Measurements from ENCODE around the gene PAPPA. TPM values are rescaled to one million over a fixed set of nuclear protein-coding genes. Genes with fewer than 3 reads are reported as not detected.

Gene PAPPA
- total RNA-seq, 4 donors from 2014 or later = 9.6 to 35.3 (median 14.9) TPM

DNA sequence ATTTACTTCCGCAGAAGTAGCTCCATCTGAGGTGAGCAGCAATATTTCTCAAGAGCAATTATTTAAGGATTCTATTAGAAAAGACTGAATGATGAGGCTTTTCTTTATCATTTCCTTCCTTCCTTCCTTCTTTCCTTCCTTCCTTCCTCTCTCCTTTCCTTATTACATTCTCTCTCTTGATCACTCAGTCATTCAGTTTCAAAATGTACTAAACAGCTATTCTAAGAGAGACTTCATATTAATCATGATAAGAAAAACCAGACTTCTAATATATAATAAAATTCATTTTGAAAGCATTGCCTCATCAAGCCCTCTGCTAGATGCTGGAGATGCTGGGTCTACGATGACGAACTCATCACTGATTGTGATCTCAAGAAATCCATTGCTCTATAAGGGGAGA, 30.4 kb upstream of the PAPPA start:
- ATAC-seq (ENCODE audit: low FRiP score) (no peak), DNase-seq (ENCODE audit: low spot score) (no peak)
- TF ChIP-seq, protein P1, sequence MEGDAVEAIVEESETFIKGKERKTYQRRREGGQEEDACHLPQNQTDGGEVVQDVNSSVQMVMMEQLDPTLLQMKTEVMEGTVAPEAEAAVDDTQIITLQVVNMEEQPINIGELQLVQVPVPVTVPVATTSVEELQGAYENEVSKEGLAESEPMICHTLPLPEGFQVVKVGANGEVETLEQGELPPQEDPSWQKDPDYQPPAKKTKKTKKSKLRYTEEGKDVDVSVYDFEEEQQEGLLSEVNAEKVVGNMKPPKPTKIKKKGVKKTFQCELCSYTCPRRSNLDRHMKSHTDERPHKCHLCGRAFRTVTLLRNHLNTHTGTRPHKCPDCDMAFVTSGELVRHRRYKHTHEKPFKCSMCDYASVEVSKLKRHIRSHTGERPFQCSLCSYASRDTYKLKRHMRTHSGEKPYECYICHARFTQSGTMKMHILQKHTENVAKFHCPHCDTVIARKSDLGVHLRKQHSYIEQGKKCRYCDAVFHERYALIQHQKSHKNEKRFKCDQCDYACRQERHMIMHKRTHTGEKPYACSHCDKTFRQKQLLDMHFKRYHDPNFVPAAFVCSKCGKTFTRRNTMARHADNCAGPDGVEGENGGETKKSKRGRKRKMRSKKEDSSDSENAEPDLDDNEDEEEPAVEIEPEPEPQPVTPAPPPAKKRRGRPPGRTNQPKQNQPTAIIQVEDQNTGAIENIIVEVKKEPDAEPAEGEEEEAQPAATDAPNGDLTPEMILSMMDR (IDR thresholded peaks at IDR 0.05) = no peak

DNA sequence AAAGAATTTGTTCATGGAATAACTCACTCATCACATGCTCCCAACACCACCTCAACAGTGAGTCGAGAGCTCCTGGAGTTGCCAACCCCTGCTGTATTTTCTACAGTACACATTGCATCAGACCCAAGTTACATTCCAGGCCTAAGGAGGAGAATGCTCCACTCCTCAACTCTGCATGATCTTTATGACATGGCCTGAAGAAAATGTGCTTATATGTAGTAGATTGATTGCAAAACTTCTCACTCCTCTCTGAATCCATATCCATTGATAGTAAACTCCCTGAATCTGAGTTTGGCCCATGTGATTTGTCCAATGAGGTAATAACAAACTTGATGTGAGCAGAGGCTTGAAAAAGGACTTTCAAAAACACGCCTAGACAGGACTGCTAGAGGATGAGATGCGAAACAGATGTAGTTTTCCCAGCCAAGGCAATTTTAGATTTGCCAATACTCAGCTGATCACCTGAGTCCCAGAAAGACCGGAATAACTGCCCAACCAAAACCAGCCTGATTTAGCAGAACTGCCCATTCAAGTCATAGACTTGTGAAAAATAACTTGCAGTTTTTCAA, 29.0 kb upstream of the PAPPA start:
- no peak for ATAC-seq (ENCODE audit: low FRiP score)
- TF ChIP-seq, protein P1 (IDR thresholded peaks at IDR 0.05) = no peak
- DNase-seq (ENCODE audit: low spot score) = no peak

DNA sequence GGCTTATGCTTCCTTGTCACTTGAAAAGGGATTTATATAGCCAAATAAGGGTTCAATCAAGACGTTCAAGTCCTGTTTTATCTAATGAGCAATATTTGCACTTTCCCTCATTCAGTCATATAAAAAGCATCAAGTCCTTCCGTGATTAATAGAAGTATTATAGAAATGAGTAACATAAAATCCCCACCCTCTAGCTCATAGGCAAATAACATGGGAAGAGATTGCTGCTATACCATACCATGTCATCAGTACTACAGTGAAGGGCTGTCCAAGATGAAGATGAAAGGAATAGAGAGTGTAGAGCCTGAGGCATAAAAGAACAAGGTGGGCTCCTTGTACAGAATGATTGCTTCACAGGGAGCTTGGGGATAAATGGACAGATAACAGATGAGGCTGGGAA, 20.4 kb upstream of the PAPPA start:
- ATAC-seq (ENCODE audit: low FRiP score) (no peak), DNase-seq (ENCODE audit: low spot score) (no peak)
- TF ChIP-seq, protein P1 (IDR thresholded peaks at IDR 0.05) = no peak

DNA sequence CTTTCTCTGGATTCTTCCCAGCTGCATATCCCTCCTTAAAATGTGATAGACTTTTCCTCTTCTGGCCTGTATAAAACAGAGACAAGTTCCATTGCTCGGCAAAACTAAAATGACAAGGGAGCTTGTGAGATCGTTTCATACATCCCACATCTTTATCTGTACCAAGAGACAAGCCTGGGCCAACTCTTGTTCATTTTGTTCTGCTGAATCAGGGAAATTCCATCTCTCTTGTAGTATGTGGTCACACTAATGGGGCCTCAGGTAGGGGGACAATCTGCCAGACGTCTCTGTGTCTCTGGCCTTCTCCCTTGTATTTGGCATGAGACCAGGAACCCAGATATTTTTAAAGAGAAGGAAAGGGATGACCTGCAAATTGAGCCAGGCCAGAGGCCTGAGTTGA, 18.6 kb upstream of the PAPPA start:
- ATAC-seq (ENCODE audit: low FRiP score) (no peak), DNase-seq (ENCODE audit: low spot score) (no peak)
- TF ChIP-seq, protein P1 (IDR thresholded peaks at IDR 0.05) = no peak

DNA sequence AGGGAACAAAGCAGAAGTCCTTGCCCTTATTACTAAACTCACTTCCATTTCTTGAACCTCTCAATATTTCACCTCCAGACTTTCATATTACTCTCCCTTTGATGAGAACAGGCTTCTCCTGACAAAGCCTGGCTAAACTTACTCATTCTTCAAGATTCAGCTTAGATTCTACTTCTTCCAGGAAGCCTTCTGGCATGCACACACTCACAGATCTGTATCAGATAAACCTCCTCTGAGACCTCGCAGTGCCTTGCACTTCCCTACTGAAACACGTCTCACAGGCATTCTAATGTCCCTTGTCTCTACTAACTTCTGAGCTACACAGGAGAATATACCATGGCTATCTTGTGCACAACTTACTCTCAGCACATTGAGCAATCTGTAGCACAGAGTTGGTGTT, 16.6 kb upstream of the PAPPA start:
- no peak for ATAC-seq (ENCODE audit: low FRiP score)
- TF ChIP-seq, protein P1 (IDR thresholded peaks at IDR 0.05) = no peak
- DNase-seq (ENCODE audit: low spot score) = no peak

DNA sequence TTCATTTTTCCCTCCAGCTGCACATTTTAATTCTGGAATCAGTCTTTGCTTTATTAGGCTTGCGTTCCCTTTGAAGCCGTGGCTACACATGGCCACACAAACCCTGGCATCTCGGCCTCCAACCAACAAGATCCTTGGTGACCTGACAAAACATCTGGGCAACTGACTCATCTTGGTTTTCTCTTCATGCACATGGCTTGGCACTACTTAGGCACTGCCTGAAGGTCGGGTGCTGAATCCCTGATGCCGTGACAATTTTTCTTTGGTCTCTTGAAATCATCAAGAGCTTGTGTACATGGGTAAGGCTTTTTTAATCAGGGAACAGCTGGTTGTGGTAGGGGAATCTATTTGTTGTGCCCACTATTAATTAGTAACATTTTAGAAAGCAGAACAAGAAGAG, 16.0 kb upstream of the PAPPA start:
- TF ChIP-seq, protein P1 (IDR thresholded peaks at IDR 0.05) = no peak
- ATAC-seq (ENCODE audit: low FRiP score) (no peak), DNase-seq (ENCODE audit: low spot score) (no peak)

DNA sequence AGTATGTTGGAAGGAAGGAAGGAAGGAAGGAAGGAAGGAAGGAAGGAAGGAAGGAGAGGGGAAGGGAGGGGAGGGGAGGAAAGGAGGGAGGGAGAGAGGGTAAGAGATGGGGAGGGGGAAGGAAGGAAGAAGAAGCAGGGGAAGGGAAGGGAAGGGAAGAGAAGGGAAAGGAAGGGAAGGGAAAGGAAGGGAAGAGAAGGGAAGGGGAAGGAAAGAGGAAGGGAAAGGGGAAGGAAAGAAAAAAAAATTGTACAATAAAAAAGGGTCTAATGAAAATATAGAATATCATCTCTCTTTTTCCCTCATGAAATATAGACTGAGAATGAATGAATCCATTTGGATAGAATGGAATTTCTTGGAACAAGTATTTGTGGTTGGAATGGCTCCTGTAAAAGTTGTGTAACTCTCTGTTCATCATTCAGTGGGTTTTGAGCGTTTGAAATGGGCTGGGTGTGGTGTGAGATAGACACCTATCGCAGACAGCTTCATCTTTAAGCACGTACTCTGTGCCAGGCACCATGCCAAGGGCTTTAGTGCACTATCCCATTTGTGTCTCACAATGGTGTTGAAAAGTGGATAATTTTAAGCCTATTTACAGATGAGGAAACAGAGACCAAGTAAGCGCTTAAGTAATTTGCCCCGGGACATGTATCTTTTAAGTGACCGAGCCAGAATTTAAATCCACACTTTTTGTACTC, 11.6 kb upstream of the PAPPA start:
- ATAC-seq (ENCODE audit: low FRiP score) (no peak), DNase-seq (ENCODE audit: low spot score) (no peak)
- TF ChIP-seq, protein P1 (IDR thresholded peaks at IDR 0.05) = no peak

Measured in omental fat pad (tissue), 4 donors.